Endothelial cell of hepatic sinusoid (primary cell): ENCODE measurements around the gene ASPRV1.
"Not testable (repeated sequence)": the region's sequence is repeated elsewhere in the genome, so short reads cannot be mapped to it uniquely, and the experiment has no call there.

Experiments
- in situ Hi-C: cut with HindIII; loops from 2 replicates; pipeline ENCODE4 v1.10.0; 2017; ENCODE audit warnings: low sequenced_read_pairs

The ASPRV1 gene

GRCh38 chr2:69965756-69966445, 4.5 kb upstream of the ASPRV1 start:
- in situ Hi-C loops = no loop called here

- in situ Hi-C loops = no loop called here
Measured at GRCh38 chr2:69964353-69964841, 3.0 kb upstream of the ASPRV1 start.

GRCh38 chr2:69962986-69963730, 1.7 kb upstream of the ASPRV1 start:
- in situ Hi-C loops = no loop called here

- in situ Hi-C loops = no loop called here
Measured at GRCh38 chr2:69960821-69961220, 610 bp downstream of the ASPRV1 start.

GRCh38 chr2:69959425-69959824, 2.0 kb downstream of the ASPRV1 start:
- in situ Hi-C loops = no loop called here

- in situ Hi-C loops = no loop called here
Measured at GRCh38 chr2:69958480-69958879, 3.0 kb downstream of the ASPRV1 start.

- in situ Hi-C loops = no loop called here
Measured at GRCh38 chr2:69957965-69958364, 3.5 kb downstream of the ASPRV1 start.

- in situ Hi-C loops = no loop called here
Measured at GRCh38 chr2:69956475-69956979, 4.9 kb downstream of the ASPRV1 start.

GRCh38 chr2:69955029-69955428, 6.4 kb downstream of the ASPRV1 start:
- in situ Hi-C loops = no loop called here

GRCh38 chr2:69954084-69954483, 7.3 kb downstream of the ASPRV1 start:
- in situ Hi-C loops = no loop called here

GRCh38 chr2:69952336-69953115, 8.9 kb downstream of the ASPRV1 start:
- in situ Hi-C loops = no loop called here

- in situ Hi-C loops = not testable (repeated sequence)
Measured at GRCh38 chr2:69950671-69951070, 10.8 kb downstream of the ASPRV1 start.

GRCh38 chr2:69950241-69950640, 11.2 kb downstream of the ASPRV1 start:
- in situ Hi-C loops = no loop called here

GRCh38 chr2:69948963-69949645, 12.3 kb downstream of the ASPRV1 start:
- in situ Hi-C loops = loop anchor here (5.0 kb wide), 1 partner anchor 193 kb away; no protein-coding TSS in a partner anchor

- in situ Hi-C loops = loop anchor here (5.0 kb wide), 1 partner anchor 194 kb away; no protein-coding TSS in a partner anchor
Measured at GRCh38 chr2:69948032-69948962, 13.1 kb downstream of the ASPRV1 start.

- in situ Hi-C loops = loop anchor here (5.0 kb wide), 1 partner anchor 195 kb away; no protein-coding TSS in a partner anchor
Measured at GRCh38 chr2:69947325-69947931, 14.0 kb downstream of the ASPRV1 start.

- in situ Hi-C loops = loop anchor here (5.0 kb wide), 1 partner anchor 196 kb away; no protein-coding TSS in a partner anchor
Measured at GRCh38 chr2:69946351-69947324, 14.8 kb downstream of the ASPRV1 start.

GRCh38 chr2:69945941-69946340, 15.5 kb downstream of the ASPRV1 start:
- in situ Hi-C loops = loop anchor here (5.0 kb wide), 1 partner anchor 196 kb away; no protein-coding TSS in a partner anchor
